SU-DHL-6 (cell line): Measurements from ENCODE around the gene RPA3.

ENCODE experiments used
- H2AFZ ChIP-seq: fragments of 200-600 bp; sonication (generic); 2 replicates; pipeline ENCODE4 v1.6.1; 2014; ENCODE audit warnings: low read depth, mild to moderate bottlenecking, moderate library complexity, mixed read lengths, antibody characterized with exemption, low read length; ENCODE audit not compliant: severe bottlenecking
- H3F3A ChIP-seq: fragments of 200-600 bp; shearing (Covaris generic); 2 replicates; pipeline ENCODE4 v1.6.0; 2016; ENCODE audit warnings: antibody characterized with exemption, mild to moderate bottlenecking; ENCODE audit not compliant: insufficient read depth
- H3K27ac ChIP-seq: fragments of 200-600 bp; sonication (generic); 2 replicates; pipeline ENCODE4 v1.5.1; 2016; ENCODE audit warnings: low read depth, mild to moderate bottlenecking, low read length, moderate library complexity, mixed read lengths
- H3K27me3 ChIP-seq: fragments of 200-600 bp; sonication (generic), shearing (Covaris generic); 2 replicates; pipeline ENCODE4 v1.6.0; 2014; ENCODE audit warnings: mild to moderate bottlenecking, low read length
- H3K36me3 ChIP-seq: fragments of 200-600 bp; sonication (generic); 2 replicates; pipeline ENCODE4 v1.6.1; 2014; ENCODE audit warnings: mild to moderate bottlenecking, low read length, mixed read lengths
- H3K4me2 ChIP-seq: fragments of 300-600, 200-600 bp; shearing (Covaris generic), sonication (generic); 2 replicates; pipeline ENCODE4 v1.6.0; 2014; ENCODE audit warnings: low read length, low read depth, mild to moderate bottlenecking; ENCODE audit not compliant: poor library complexity, severe bottlenecking
- H3K4me3 ChIP-seq: fragments of 200-600 bp; sonication (generic); 2 replicates; pipeline ENCODE4 v1.5.1; 2014; ENCODE audit warnings: antibody characterized with exemption, low read length, mild to moderate bottlenecking, mixed read lengths; ENCODE audit not compliant: insufficient read depth, poor library complexity, severe bottlenecking
- H3K79me2 ChIP-seq: fragments of 200-600 bp; sonication (generic); 2 replicates; pipeline ENCODE4 v1.6.1; 2014; ENCODE audit warnings: mild to moderate bottlenecking, low read length, moderate library complexity; ENCODE audit not compliant: insufficient read depth
- H3K9ac ChIP-seq: fragments of 200-600 bp; sonication (generic); 2 replicates; pipeline ENCODE4 v1.7.0; 2014; ENCODE audit warnings: mild to moderate bottlenecking, low read length
- H3K9me2 ChIP-seq: fragments of 200-600 bp; sonication (generic); replicated peaks from 2 replicates; pipeline ENCODE4 v1.6.1; 2014; ENCODE audit warnings: low read length; ENCODE audit not compliant: insufficient read depth
- H3K9me3 ChIP-seq: fragments of 200-600 bp; sonication (generic); 2 replicates; pipeline ENCODE4 v1.6.1; 2014; ENCODE audit warnings: low read length, mixed read lengths; ENCODE audit not compliant: insufficient read depth
- H4K20me1 ChIP-seq: fragments of 200-600 bp; sonication (generic); 2 replicates; pipeline ENCODE4 v1.6.1; 2014; ENCODE audit warnings: low read depth, mild to moderate bottlenecking, antibody characterized with exemption, low read length, moderate library complexity, mixed read lengths
- EZH2phosphoT487 ChIP-seq: fragments of 200-600 bp; sonication (generic), shearing (Covaris generic); conservative IDR thresholded peaks from 2 replicates; pipeline ENCODE4 v1.6.1; 2018; ENCODE audit warnings: mild to moderate bottlenecking, antibody characterized with exemption, low read length, moderate library complexity, mixed read lengths
- TF ChIP-seq, protein P1 (sequence below): fragments of 200-600 bp; sonication (generic); IDR thresholded peaks from one replicate; pipeline ENCODE4 v1.5.1; 2017; ENCODE audit warnings: antibody characterized with exemption, mild to moderate bottlenecking, low read length, moderate library complexity; ENCODE audit not compliant: insufficient read depth, poor library complexity, severe bottlenecking

RPA3 gene

GRCh38 chr7:7745258-7745657 lies 26.9 kb upstream of the RPA3 start:
- Histone ChIP-seq H3K4me2 (no peak overlapping the region), H3K9me2 (no peaks in the 10 kb centered on the region), H3K9ac (no peak overlapping the region), H4K20me1 (0 out of 2 replicates have a peak, but pooled peaks cover 5% of the 10 kb centered on the region), H2AFZ (no peak overlapping the region), H3F3A (no peaks in the 10 kb centered on the region), H3K4me3 (no peak overlapping the region), H3K36me3 (no peaks in the 10 kb centered on the region), H3K9me3 (no peaks in the 10 kb centered on the region), H3K27me3 (no peaks in the 10 kb centered on the region), H3K79me2 (no peaks in the 10 kb centered on the region), H3K27ac (no peak overlapping the region)
- TF ChIP-seq EZH2phosphoT487, result no peak
- TF ChIP-seq, protein P1, sequence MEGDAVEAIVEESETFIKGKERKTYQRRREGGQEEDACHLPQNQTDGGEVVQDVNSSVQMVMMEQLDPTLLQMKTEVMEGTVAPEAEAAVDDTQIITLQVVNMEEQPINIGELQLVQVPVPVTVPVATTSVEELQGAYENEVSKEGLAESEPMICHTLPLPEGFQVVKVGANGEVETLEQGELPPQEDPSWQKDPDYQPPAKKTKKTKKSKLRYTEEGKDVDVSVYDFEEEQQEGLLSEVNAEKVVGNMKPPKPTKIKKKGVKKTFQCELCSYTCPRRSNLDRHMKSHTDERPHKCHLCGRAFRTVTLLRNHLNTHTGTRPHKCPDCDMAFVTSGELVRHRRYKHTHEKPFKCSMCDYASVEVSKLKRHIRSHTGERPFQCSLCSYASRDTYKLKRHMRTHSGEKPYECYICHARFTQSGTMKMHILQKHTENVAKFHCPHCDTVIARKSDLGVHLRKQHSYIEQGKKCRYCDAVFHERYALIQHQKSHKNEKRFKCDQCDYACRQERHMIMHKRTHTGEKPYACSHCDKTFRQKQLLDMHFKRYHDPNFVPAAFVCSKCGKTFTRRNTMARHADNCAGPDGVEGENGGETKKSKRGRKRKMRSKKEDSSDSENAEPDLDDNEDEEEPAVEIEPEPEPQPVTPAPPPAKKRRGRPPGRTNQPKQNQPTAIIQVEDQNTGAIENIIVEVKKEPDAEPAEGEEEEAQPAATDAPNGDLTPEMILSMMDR, result no peak

GRCh38 chr7:7742223-7742622 lies 23.8 kb upstream of the RPA3 start:
- H3K36me3 ChIP-seq, result no peaks in the 10 kb centered on the region
- TF ChIP-seq, protein P1, result no peak
- TF ChIP-seq EZH2phosphoT487, result no peak
- no peak overlapping the region for H2AFZ ChIP-seq

GRCh38 chr7:7740037-7740355 lies 21.6 kb upstream of the RPA3 start:
- H3K4me2 ChIP-seq, result no peak overlapping the region
- H2AFZ ChIP-seq, result no peak overlapping the region
- no peaks in the 10 kb centered on the region for H3K27me3 ChIP-seq
- no peaks in the 10 kb centered on the region for H3K9me2 ChIP-seq
- no peaks in the 10 kb centered on the region for H3K9me3 ChIP-seq
- H3K79me2 ChIP-seq, result no peaks in the 10 kb centered on the region
- no peak for TF ChIP-seq EZH2phosphoT487
- TF ChIP-seq, protein P1, result no peak
- H3K36me3 ChIP-seq, result no peaks in the 10 kb centered on the region
- H3F3A ChIP-seq, result no peaks in the 10 kb centered on the region
- H3K27ac ChIP-seq, result no peak overlapping the region
- no peak overlapping the region for H3K4me3 ChIP-seq
- no peak overlapping the region for H3K9ac ChIP-seq
- 0 out of 2 replicates have a peak, but pooled peaks cover 5% of the 10 kb centered on the region for H4K20me1 ChIP-seq

More at GRCh38 chr7:7742223-7742622, 23.8 kb upstream of the RPA3 start:
- Histone ChIP-seq H3K4me3 (no peak overlapping the region), H4K20me1 (0 out of 2 replicates have a peak, but pooled peaks cover 5% of the 10 kb centered on the region), H3K9me3 (no peaks in the 10 kb centered on the region), H3K4me2 (no peak overlapping the region), H3K27ac (no peak overlapping the region), H3K79me2 (no peaks in the 10 kb centered on the region), H3K9ac (no peak overlapping the region), H3K27me3 (no peaks in the 10 kb centered on the region), H3K9me2 (no peaks in the 10 kb centered on the region), H3F3A (no peaks in the 10 kb centered on the region)
